Measurements from ENCODE around the gene TTC7B. TPM values are rescaled to one million over a fixed set of nuclear protein-coding genes. Genes with fewer than 3 reads are reported as not detected.

The TTC7B gene
- polyA plus RNA-seq, 1 donor from 2014 or later, result 19.9 TPM

- no peaks in the 10 kb centered on the region for H3K9me3 ChIP-seq (ENCODE audit: low read length)
- no peaks in the 10 kb centered on the region for H3K9me2 ChIP-seq (ENCODE audit: insufficient read depth, low read length)
- no peak overlapping the region for H2AFZ ChIP-seq (ENCODE audit: low read depth, low read length)
- TF ChIP-seq, protein P1, sequence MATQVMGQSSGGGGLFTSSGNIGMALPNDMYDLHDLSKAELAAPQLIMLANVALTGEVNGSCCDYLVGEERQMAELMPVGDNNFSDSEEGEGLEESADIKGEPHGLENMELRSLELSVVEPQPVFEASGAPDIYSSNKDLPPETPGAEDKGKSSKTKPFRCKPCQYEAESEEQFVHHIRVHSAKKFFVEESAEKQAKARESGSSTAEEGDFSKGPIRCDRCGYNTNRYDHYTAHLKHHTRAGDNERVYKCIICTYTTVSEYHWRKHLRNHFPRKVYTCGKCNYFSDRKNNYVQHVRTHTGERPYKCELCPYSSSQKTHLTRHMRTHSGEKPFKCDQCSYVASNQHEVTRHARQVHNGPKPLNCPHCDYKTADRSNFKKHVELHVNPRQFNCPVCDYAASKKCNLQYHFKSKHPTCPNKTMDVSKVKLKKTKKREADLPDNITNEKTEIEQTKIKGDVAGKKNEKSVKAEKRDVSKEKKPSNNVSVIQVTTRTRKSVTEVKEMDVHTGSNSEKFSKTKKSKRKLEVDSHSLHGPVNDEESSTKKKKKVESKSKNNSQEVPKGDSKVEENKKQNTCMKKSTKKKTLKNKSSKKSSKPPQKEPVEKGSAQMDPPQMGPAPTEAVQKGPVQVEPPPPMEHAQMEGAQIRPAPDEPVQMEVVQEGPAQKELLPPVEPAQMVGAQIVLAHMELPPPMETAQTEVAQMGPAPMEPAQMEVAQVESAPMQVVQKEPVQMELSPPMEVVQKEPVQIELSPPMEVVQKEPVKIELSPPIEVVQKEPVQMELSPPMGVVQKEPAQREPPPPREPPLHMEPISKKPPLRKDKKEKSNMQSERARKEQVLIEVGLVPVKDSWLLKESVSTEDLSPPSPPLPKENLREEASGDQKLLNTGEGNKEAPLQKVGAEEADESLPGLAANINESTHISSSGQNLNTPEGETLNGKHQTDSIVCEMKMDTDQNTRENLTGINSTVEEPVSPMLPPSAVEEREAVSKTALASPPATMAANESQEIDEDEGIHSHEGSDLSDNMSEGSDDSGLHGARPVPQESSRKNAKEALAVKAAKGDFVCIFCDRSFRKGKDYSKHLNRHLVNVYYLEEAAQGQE (IDR thresholded peaks at IDR 0.05; ENCODE audit: borderline replicate concordance), result no peak
- TF ChIP-seq MXI1 (conservative IDR thresholded peaks at IDR 0.05; ENCODE audit: poor library complexity, severe bottlenecking), result no peak
- no peak for TF ChIP-seq EP300 (conservative IDR thresholded peaks at IDR 0.05; ENCODE audit: poor library complexity, severe bottlenecking)
- no peak for TF ChIP-seq CTCF (IDR thresholded peaks at IDR 0.05; ENCODE audit: poor library complexity, severe bottlenecking)
- no peak for TF ChIP-seq RAD21 (conservative IDR thresholded peaks at IDR 0.05)
- TF ChIP-seq POLR2AphosphoS5 (IDR thresholded peaks at IDR 0.05), result no peak
- TF ChIP-seq EZH2 (IDR thresholded peaks at IDR 0.05; ENCODE audit: borderline replicate concordance, insufficient read depth, low read length, poor library complexity, severe bottlenecking), result no peak
- no peak for TF ChIP-seq SMC3 (conservative IDR thresholded peaks at IDR 0.05; ENCODE audit: poor library complexity)
- TF ChIP-seq TAF1 (IDR thresholded peaks at IDR 0.05; ENCODE audit: low read depth), result no peak
- H3K79me2 ChIP-seq (replicated peaks; ENCODE audit: insufficient read depth, low read length), result no peaks in the 10 kb centered on the region
- H3K9ac ChIP-seq (ENCODE audit: low read length), result no peak overlapping the region
- H3K4me2 ChIP-seq (ENCODE audit: low read length), result no peak overlapping the region
- H3K4me3 ChIP-seq (ENCODE audit: low read length), result no peak overlapping the region
- no peaks in the 10 kb centered on the region for H3F3A ChIP-seq (ENCODE audit: insufficient read depth, low read length, poor library complexity, severe bottlenecking)
- no peaks in the 10 kb centered on the region for H4K20me1 ChIP-seq (ENCODE audit: insufficient read depth)
- no peaks in the 10 kb centered on the region for H3K27me3 ChIP-seq (ENCODE audit: insufficient read depth, low read depth, low read length)
- H3K27ac ChIP-seq (ENCODE audit: low read length), result no peak overlapping the region
- no peaks in the 10 kb centered on the region for H3K36me3 ChIP-seq (ENCODE audit: insufficient read depth, low read length)
Observed at GRCh38 chr14:90851327-90852036, 35.3 kb upstream of the TTC7B start.

DNA sequence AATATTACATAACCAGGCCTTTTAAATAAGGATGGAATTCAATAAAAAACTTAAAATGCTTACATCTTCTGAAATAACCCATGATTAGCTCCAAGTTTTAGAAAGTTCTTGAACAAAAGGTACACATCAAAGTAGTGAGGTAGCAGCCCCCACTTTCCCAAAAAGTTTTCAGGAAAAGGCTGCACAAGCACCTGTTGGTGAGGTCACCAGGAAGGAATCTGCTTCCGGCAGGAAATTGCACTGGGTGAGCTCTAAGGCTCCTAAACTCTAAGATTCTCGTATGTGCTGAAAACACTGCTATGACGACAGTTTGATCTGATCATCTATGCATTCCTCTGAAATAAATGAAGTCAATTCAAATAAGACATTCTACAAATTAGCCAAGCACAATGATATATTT, 34.3 kb upstream of the TTC7B start:
- no peak overlapping the region for H3K4me2 ChIP-seq (ENCODE audit: low read length)
- H4K20me1 ChIP-seq (ENCODE audit: insufficient read depth), result no peaks in the 10 kb centered on the region
- TF ChIP-seq RAD21 (conservative IDR thresholded peaks at IDR 0.05) (no peak), MXI1 (conservative IDR thresholded peaks at IDR 0.05; ENCODE audit: poor library complexity, severe bottlenecking) (no peak), EZH2 (IDR thresholded peaks at IDR 0.05; ENCODE audit: borderline replicate concordance, insufficient read depth, low read length, poor library complexity, severe bottlenecking) (no peak), SMC3 (conservative IDR thresholded peaks at IDR 0.05; ENCODE audit: poor library complexity) (no peak), CTCF (IDR thresholded peaks at IDR 0.05; ENCODE audit: poor library complexity, severe bottlenecking) (no peak), TAF1 (IDR thresholded peaks at IDR 0.05; ENCODE audit: low read depth) (no peak)
- TF ChIP-seq, protein P1 (IDR thresholded peaks at IDR 0.05; ENCODE audit: borderline replicate concordance), result no peak
- no peak overlapping the region for H3K4me3 ChIP-seq (ENCODE audit: low read length)
- no peak overlapping the region for H3K27ac ChIP-seq (ENCODE audit: low read length)
- no peaks in the 10 kb centered on the region for H3K9me2 ChIP-seq (ENCODE audit: insufficient read depth, low read length)
- no peak overlapping the region for H3K9ac ChIP-seq (ENCODE audit: low read length)
- no peaks in the 10 kb centered on the region for H3F3A ChIP-seq (ENCODE audit: insufficient read depth, low read length, poor library complexity, severe bottlenecking)
- H3K27me3 ChIP-seq (ENCODE audit: insufficient read depth, low read depth, low read length), result no peaks in the 10 kb centered on the region
- no peaks in the 10 kb centered on the region for H3K36me3 ChIP-seq (ENCODE audit: insufficient read depth, low read length)
- H3K79me2 ChIP-seq (replicated peaks; ENCODE audit: insufficient read depth, low read length), result no peaks in the 10 kb centered on the region
- no peak overlapping the region for H2AFZ ChIP-seq (ENCODE audit: low read depth, low read length)
- no peaks in the 10 kb centered on the region for H3K9me3 ChIP-seq (ENCODE audit: low read length)
